GM12878 (cell line): ENCODE results near the gene USO1. TPM values are rescaled to one million over a fixed set of nuclear protein-coding genes. Genes with fewer than 3 reads are reported as not detected.
"Not testable (repeated sequence)": the region's sequence is repeated elsewhere in the genome, so short reads cannot be mapped to it uniquely, and the experiment has no call there.

Source experiments
- ATAC-seq: fragments of 200-7000 bp; cut with Tn5 transposase; 3 replicates; pipeline ENCODE4 v1.9.1; 2020; ENCODE audit warnings: mild to moderate bottlenecking, moderate library complexity
- BruUV-seq: library from RNA; stranded (reverse); fragments of 400-500 nt; replicated peaks from 2 replicates; lab custom pipeline; 2021; lab: Mats Ljungman, UMichigan
- CTCF ChIA-PET: fragments of 300-600 bp; sonication (Branson Sonifier 250); formaldehyde crosslinking; extraction: SDS; loops from one replicate; lab custom pipeline; 2021; ENCODE audit warnings: inconsistent platforms; lab: Yijun Ruan, JAX
- POLR2A ChIA-PET: fragments of 350-600 bp; formaldehyde crosslinking; extraction: SDS; loops from one replicate; lab custom pipeline; 2021; ENCODE audit warnings: inconsistent platforms; lab: Charles Lee
- RAD21 ChIA-PET: fragments of 300-600 bp; sonication (Branson Sonifier 250); formaldehyde crosslinking; loops from one replicate; lab custom pipeline; 2023; ENCODE audit warnings: antibody characterized with exemption; ENCODE audit not compliant: unreplicated experiment; lab: Charles Lee
- SMC1A ChIA-PET: fragments of 300-600 bp; sonication (Branson Sonifier 250); formaldehyde crosslinking; loops from one replicate; lab custom pipeline; 2023; ENCODE audit not compliant: unreplicated experiment, uncharacterized antibody; lab: Charles Lee
- DNase-seq: peaks from one replicate; pipeline ENCODE4 v3.0.0-alpha.2; 2011; ENCODE audit warnings: low read depth, low spot score
- FAIRE-seq: peaks from 3 replicates; lab custom pipeline; 2011; peaks lifted over from hg19 to GRCh38; lab: Jason Lieb, UNC
- H2AFZ ChIP-seq: 2 replicates; pipeline ENCODE4 v1.6.0; 2011; ENCODE audit warnings: low read depth, low read length, control low read depth; ENCODE audit not compliant: control insufficient read depth
- H3K27ac ChIP-seq: 2 replicates; pipeline ENCODE4 v1.5.1; 2011; ENCODE audit warnings: control low read depth; ENCODE audit not compliant: control insufficient read depth, insufficient read depth
- H3K27me3 ChIP-seq, 2 experiments: replicated peaks in 1 of 2; 2 replicates each; pipeline versions ENCODE4 v1.6.0 to v1.6.1; 2011; ENCODE audit warnings: low read length in 1 of 2; ENCODE audit not compliant: control insufficient read depth in 2 of 2, insufficient read depth in 2 of 2
- H3K36me3 ChIP-seq, 2 experiments: 2 replicates each; pipeline ENCODE4 v1.5.1; 2011; ENCODE audit warnings: low read length in 1 of 2; ENCODE audit not compliant: control insufficient read depth in 2 of 2, insufficient read depth in 2 of 2
- H3K4me1 ChIP-seq: 2 replicates; pipeline ENCODE4 v1.6.1; 2011; ENCODE audit warnings: mild to moderate bottlenecking, low read length, moderate library complexity, mixed read lengths; ENCODE audit not compliant: control insufficient read depth, insufficient read depth
- H3K4me2 ChIP-seq: 2 replicates; pipeline ENCODE4 v1.6.0; 2011; ENCODE audit warnings: control low read depth; ENCODE audit not compliant: control insufficient read depth, insufficient read depth
- H3K4me3 ChIP-seq: fragments of 200-600 bp; sonication (generic); 2 replicates; pipeline ENCODE4 v1.5.1; 2016
- H3K79me2 ChIP-seq: 2 replicates; pipeline ENCODE4 v1.6.0; 2011; ENCODE audit warnings: low read length; ENCODE audit not compliant: control insufficient read depth, insufficient read depth
- H3K9ac ChIP-seq: 2 replicates; pipeline ENCODE4 v1.8.0; 2011; ENCODE audit warnings: low read length, control low read depth, mixed read lengths; ENCODE audit not compliant: control insufficient read depth, insufficient read depth
- H3K9me3 ChIP-seq: replicated peaks from 3 replicates; pipeline ENCODE4 v1.5.1; 2011; ENCODE audit warnings: mild to moderate bottlenecking, low read length; ENCODE audit not compliant: control insufficient read depth, insufficient read depth
- H4K20me1 ChIP-seq: 2 replicates; pipeline ENCODE4 v1.6.0; 2011; ENCODE audit not compliant: control insufficient read depth, insufficient read depth
- BCL11A ChIP-seq: IDR thresholded peaks from 2 replicates; pipeline ENCODE4 v1.6.1; 2011; ENCODE audit warnings: low read depth, low read length
- FOS ChIP-seq: IDR thresholded peaks from 3 replicates; pipeline ENCODE4 v1.6.1; 2011; ENCODE audit warnings: borderline replicate concordance; ENCODE audit not compliant: insufficient read length; ENCODE audit errors: extremely low read depth
- RFX5 ChIP-seq: IDR thresholded peaks from 2 replicates; pipeline ENCODE4 v1.6.1; 2011; ENCODE audit warnings: low read depth, low read length, improper control_type of control experiment
- SREBF1 ChIP-seq: IDR thresholded peaks from 2 replicates; pipeline ENCODE4 v1.6.1; 2012; ENCODE audit warnings: mild to moderate bottlenecking, low read length
- ZNF592 ChIP-seq: fragments of 450-650 bp; IDR thresholded peaks from 2 replicates; pipeline ENCODE4 v1.6.1; 2017; ENCODE audit warnings: mild to moderate bottlenecking, moderate library complexity
- WGBS: methylation state at CpG from one replicate; pipeline ENCODE4 v1.1.6; 2016; ENCODE audit warnings: low lambda C conversion rate; ENCODE audit not compliant: insufficient replicate concordance, insufficient coverage; ENCODE audit errors: missing lambda C conversion rate; 5-methylcytosine and 5-hydroxymethylcytosine counted together
- in situ Hi-C: fragments of 300-500 bp; cut with MboI; formaldehyde crosslinking; loops from 9 replicates; pipeline ENCODE4 v1.14.3; 2018; ENCODE audit warnings: mixed read lengths
- intact Hi-C: fragments of 100-400 bp; cut with micrococcal nuclease; formaldehyde crosslinking; loops from one replicate; pipeline ENCODE4 v1.14.2; 2022; ENCODE audit not compliant: unreplicated experiment
- polyA plus RNA-seq, 11 experiments: library from polyadenylated mRNA; depleted of rRNA in 4 of 11; unstranded in 6 of 11; stranded (reverse) in 5 of 11; fragments of >200 nt; fragmentation: Nextera tagmentation in 4 of 11; fragmentation: Illumina TruSeq in 1 of 11; extraction: Ambion mirVana in 4 of 11; extraction: Trizol in 1 of 11; gene quantifications; 1 replicate in 1 of 11; 2 replicates in 10 of 11; pipeline versions ENCODE4 v1.2.1 to v1.2.3, GENCODE V29; 2011 to 2016; ENCODE audit warnings: inconsistent platforms in 2 of 11, missing spikeins in 2 of 11, low read depth in 1 of 11
- total RNA-seq, 4 experiments: library from RNA; depleted of rRNA in 3 of 4; stranded (reverse); fragments of >200 nt in 3 of 4; fragmentation: Illumina TruSeq in 1 of 4; extraction: Trizol in 1 of 4; gene quantifications; 2 replicates each; pipeline versions ENCODE4 v1.2.1 to v1.2.3, GENCODE V29; 2013 to 2021
- TF ChIP-seq, protein P1 (sequence below): fragments of 450-650 bp; IDR thresholded peaks from 2 replicates; pipeline ENCODE4 v1.6.1; 2018; ENCODE audit warnings: mild to moderate bottlenecking, low read depth, moderate library complexity; ENCODE audit not compliant: partially characterized antibody

USO1 gene
- total and polyA plus RNA-seq, 10 of the 15 experiments (the other 5 are each of a cell fraction or from before 2014, with no cell fraction given), result 19.4 to 79.7 (median 59.6) TPM

DNA sequence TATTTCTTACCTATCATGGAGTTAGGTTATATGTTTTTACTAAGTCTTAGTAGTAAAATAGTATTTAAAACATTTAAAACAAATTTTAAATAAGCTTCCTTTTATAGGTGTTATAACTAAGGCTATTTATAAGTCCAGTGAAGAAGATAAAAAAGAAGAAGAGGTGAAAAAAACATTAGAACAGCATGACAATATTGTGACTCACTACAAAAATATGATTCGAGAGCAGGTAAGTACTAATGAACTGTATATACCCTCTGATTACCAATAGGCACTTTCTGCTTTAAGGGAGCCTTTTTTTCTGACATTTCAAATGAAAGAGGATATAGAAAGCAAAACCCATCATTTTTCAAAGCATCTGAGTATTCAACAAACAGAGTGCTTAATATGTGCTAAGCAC is 76.6 kb downstream of the USO1 start:
- H3K9ac ChIP-seq, result no peak overlapping the region
- RAD21 ChIA-PET, result interaction anchor here (1.1 kb wide), 1 partner anchor 9 kb away, joined by 4 read pairs; no protein-coding TSS in a partner anchor
- no peak for ATAC-seq
- H4K20me1 ChIP-seq, result no peaks in the 10 kb centered on the region
- H3K4me1 ChIP-seq, result no peaks in the 10 kb centered on the region
- no peak overlapping the region for H3K4me3 ChIP-seq
- SMC1A ChIA-PET, result no interaction called here
- no peak overlapping the region for H3K4me2 ChIP-seq
- H3K27me3 ChIP-seq, result no peaks in the 10 kb centered on the region
- peaks cover 0 to 16% of the 10 kb centered on the region in 2 experiments; a peak in 1 of 4 replicates for H3K36me3 ChIP-seq
- H3K27ac ChIP-seq, result no peak overlapping the region
- no peak for DNase-seq
- CTCF ChIA-PET, result interaction anchor here (0.7 to 1.4 kb wide), 3 partner anchors 10 to 47 kb away, joined by 3 to 4 read pairs (median 4); no protein-coding TSS in a partner anchor
- in situ Hi-C loops (no loop called here), intact Hi-C loops (no loop called here)
- POLR2A ChIA-PET, result interaction anchor here (0.6 kb wide), 1 partner anchor 10 kb away, joined by 6 read pairs; no protein-coding TSS in a partner anchor
- no peak for TF ChIP-seq ZNF592
- TF ChIP-seq SREBF1, result no peak
- TF ChIP-seq RFX5, result no peak
- TF ChIP-seq, protein P1, sequence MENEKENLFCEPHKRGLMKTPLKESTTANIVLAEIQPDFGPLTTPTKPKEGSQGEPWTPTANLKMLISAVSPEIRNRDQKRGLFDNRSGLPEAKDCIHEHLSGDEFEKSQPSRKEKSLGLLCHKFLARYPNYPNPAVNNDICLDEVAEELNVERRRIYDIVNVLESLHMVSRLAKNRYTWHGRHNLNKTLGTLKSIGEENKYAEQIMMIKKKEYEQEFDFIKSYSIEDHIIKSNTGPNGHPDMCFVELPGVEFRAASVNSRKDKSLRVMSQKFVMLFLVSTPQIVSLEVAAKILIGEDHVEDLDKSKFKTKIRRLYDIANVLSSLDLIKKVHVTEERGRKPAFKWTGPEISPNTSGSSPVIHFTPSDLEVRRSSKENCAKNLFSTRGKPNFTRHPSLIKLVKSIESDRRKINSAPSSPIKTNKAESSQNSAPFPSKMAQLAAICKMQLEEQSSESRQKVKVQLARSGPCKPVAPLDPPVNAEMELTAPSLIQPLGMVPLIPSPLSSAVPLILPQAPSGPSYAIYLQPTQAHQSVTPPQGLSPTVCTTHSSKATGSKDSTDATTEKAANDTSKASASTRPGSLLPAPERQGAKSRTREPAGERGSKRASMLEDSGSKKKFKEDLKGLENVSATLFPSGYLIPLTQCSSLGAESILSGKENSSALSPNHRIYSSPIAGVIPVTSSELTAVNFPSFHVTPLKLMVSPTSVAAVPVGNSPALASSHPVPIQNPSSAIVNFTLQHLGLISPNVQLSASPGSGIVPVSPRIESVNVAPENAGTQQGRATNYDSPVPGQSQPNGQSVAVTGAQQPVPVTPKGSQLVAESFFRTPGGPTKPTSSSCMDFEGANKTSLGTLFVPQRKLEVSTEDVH, result no peak
- no peak for TF ChIP-seq FOS
- no peak for TF ChIP-seq BCL11A
- 100% methylated on average over 1 of the region's 1 CpG for WGBS
- no TSS peak for BruUV-seq
- no peak for FAIRE-seq
- no peaks in the 10 kb centered on the region for H3K79me2 ChIP-seq
- H2AFZ ChIP-seq, result no peak overlapping the region
- no peaks in the 10 kb centered on the region for H3K9me3 ChIP-seq

GRCh38 chr4:75806035-75806434 is 81.7 kb downstream of the USO1 start:
- 98% methylated on average over 8 of the region's 8 CpGs for WGBS
- FAIRE-seq, result not testable (repeated sequence)

More at GRCh38 chr4:75806035-75806434, 81.7 kb downstream of the USO1 start:
- CTCF ChIA-PET, result interaction anchor here (0.6 kb wide), 2 partner anchors 41 to 45 kb away, joined by 3 read pairs; no protein-coding TSS in a partner anchor
- H3K4me3 ChIP-seq, POLR2A ChIA-PET, H3K9ac ChIP-seq, H3K27ac ChIP-seq, H4K20me1 ChIP-seq, DNase-seq, H3K4me1 ChIP-seq, H3K27me3 ChIP-seq, H2AFZ ChIP-seq, ATAC-seq, BruUV-seq, intact Hi-C loops, H3K79me2 ChIP-seq, H3K4me2 ChIP-seq, H3K9me3 ChIP-seq, RAD21 ChIA-PET, in situ Hi-C loops: not testable (repeated sequence)
- peaks cover 0 to 40% of the 10 kb centered on the region in 2 experiments; a peak in 3 of 4 replicates for H3K36me3 ChIP-seq
- SMC1A ChIA-PET, result interaction anchor here (0.7 to 1.5 kb wide), 3 partner anchors 10 to 96 kb away, joined by 3 to 4 read pairs (median 3); no protein-coding TSS in a partner anchor
